ENCODE results near the gene SDSL.

SDSL gene

GRCh38 chr12:113438523-113439300 is 16.5 kb downstream of the SDSL start:
- no peak overlapping the region for H3K4me3 ChIP-seq (ENCODE audit: low read depth, low read length)
- TF ChIP-seq CTCF (IDR thresholded peaks at IDR 0.05; ENCODE audit: low read depth, low read length, missing control alignments): no peak
- no peak for DNase-seq (ENCODE audit: low read depth)

- DNase-seq (ENCODE audit: low read depth): no peak
- TF ChIP-seq CTCF (IDR thresholded peaks at IDR 0.05; ENCODE audit: low read depth, low read length, missing control alignments): no peak
- H3K4me3 ChIP-seq (ENCODE audit: low read depth, low read length): no peak overlapping the region
These were observed 17.1 kb downstream of the SDSL start for GRCh38 chr12:113439301-113439597.

DNA sequence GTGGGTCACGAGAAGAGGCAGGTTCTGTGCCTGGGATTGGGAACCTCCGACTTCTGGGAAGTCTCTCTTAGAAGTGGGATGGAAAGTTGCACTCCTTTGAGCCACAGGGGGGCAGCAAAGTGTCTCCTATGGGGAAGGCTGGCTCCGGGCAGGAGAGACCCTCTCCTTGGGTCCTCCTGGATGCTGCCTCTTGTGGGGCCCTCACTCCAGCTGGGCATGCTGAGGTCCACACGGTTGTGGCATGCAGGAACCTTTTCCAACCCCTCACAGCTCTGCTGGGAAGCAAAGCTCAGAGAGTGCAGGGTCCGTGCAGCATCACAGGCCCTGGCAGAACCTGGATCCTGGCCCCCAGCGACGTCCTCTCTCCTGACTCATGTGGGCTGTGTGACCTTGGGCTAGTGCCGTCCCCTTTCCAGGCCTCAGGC is 17.4 kb downstream of the SDSL start:
- no peak for DNase-seq (ENCODE audit: low read depth)
- H3K4me3 ChIP-seq (ENCODE audit: low read depth, low read length): no peak overlapping the region
- TF ChIP-seq CTCF (IDR thresholded peaks at IDR 0.05; ENCODE audit: low read depth, low read length, missing control alignments): peak; percentile 83

- DNase-seq (ENCODE audit: low read depth): no peak
- H3K4me3 ChIP-seq (ENCODE audit: low read depth, low read length): no peak overlapping the region
- no peak for TF ChIP-seq CTCF (IDR thresholded peaks at IDR 0.05; ENCODE audit: low read depth, low read length, missing control alignments)
These were observed 18.2 kb downstream of the SDSL start for GRCh38 chr12:113440336-113440735.

DNA sequence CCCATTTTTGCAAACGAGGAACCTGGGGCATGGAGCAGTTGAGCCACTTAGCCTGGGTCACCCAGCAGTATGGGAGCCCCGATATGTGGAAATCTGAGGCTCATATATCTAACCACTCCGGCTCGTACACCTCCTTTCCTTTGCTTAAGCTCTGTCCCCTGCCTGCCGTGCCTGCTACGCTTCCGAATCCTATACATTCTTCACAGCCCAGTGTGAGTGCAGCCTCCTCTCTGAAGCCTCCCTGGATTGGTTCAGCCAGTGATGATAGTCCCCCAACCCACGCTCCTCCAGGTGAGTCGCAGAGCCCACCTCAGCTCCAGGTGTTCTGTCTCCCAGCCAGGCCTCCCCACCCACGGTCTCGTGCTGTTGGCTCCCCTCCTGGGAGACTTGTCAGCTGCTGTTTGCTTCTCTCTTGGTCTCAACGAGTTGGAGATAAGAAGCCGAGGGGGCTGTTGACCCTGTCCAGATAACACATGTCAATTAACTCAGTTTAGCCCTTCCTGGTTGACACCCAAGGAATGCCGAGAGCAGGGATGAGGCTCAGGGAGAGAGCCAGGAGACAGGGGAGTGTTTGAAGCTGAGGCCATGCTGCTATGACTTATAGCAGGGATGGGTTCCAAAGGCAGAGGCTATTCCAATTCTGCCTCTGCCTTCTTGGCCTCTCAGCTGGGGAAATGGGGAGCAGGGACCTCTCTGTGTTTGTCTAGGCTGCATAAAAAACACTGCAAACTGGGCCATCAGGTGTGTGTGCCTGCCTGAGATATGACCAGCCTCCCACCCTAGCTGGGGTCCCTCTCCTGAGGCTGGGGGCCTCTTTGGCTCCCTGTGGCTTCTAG is 19.0 kb downstream of the SDSL start:
- DNase-seq (ENCODE audit: low read depth): no peak
- H3K4me3 ChIP-seq (ENCODE audit: low read depth, low read length): no peak overlapping the region
- no peak for TF ChIP-seq CTCF (IDR thresholded peaks at IDR 0.05; ENCODE audit: low read depth, low read length, missing control alignments)

- no peak overlapping the region for H3K4me3 ChIP-seq (ENCODE audit: low read depth, low read length)
- DNase-seq (ENCODE audit: low read depth): no peak
- TF ChIP-seq CTCF (IDR thresholded peaks at IDR 0.05; ENCODE audit: low read depth, low read length, missing control alignments): no peak
These were observed 20.9 kb downstream of the SDSL start for GRCh38 chr12:113443030-113443539.
